Osteocyte (in vitro differentiated cells): ENCODE data around the gene WEE2. TPM values are rescaled to one million over a fixed set of nuclear protein-coding genes. Genes with fewer than 3 reads are reported as not detected.

Experiments
- DNase-seq: peaks from one replicate; pipeline ENCODE4 v3.0.0; 2021; ENCODE audit warnings: mixed read lengths; ENCODE audit not compliant: unreplicated experiment; ENCODE audit errors: extremely low spot score
- H3K27ac Mint-ChIP-seq: one replicate; pipeline ENCODE4 v1.8.0; 2021; ENCODE audit warnings: mild to moderate bottlenecking, mixed read lengths; ENCODE audit not compliant: unreplicated experiment
- H3K27me3 Mint-ChIP-seq: one replicate; pipeline ENCODE4 v1.8.0; 2021; ENCODE audit warnings: mixed read lengths; ENCODE audit not compliant: unreplicated experiment
- H3K36me3 Mint-ChIP-seq: one replicate; pipeline ENCODE4 v1.8.0; 2021; ENCODE audit warnings: mixed read lengths; ENCODE audit not compliant: unreplicated experiment
- H3K4me1 Mint-ChIP-seq: one replicate; pipeline ENCODE4 v1.8.0; 2021; ENCODE audit warnings: mixed read lengths; ENCODE audit not compliant: unreplicated experiment
- H3K4me3 Mint-ChIP-seq: one replicate; pipeline ENCODE4 v1.8.0; 2021; ENCODE audit warnings: mild to moderate bottlenecking, moderate library complexity, mixed read lengths; ENCODE audit not compliant: unreplicated experiment
- H3K9me3 Mint-ChIP-seq: one replicate; pipeline ENCODE4 v1.8.0; 2021; ENCODE audit warnings: mixed read lengths; ENCODE audit not compliant: unreplicated experiment
- CTCF ChIP-seq: fragments of 200-600 bp; sonication (generic); IDR thresholded peaks from 2 replicates; pipeline ENCODE4 v1.5.0; 2021; ENCODE audit warnings: antibody characterized with exemption, mild to moderate bottlenecking, moderate library complexity
- total RNA-seq: library from RNA; stranded (reverse); gene quantifications from 2 replicates; pipeline ENCODE4 v1.2.1, GENCODE V29; 2021

The WEE2 gene
- total RNA-seq, 1 donor from 2014 or later, result not detected

GRCh38 chr7:141691540-141691939 lies 16.6 kb upstream of the WEE2 start:
- Mint-ChIP-seq H3K27me3 (no peaks in the 10 kb centered on the region), H3K9me3 (no peaks in the 10 kb centered on the region), H3K4me3 (no peak overlapping the region), H3K27ac (no peak overlapping the region), H3K4me1 (peaks cover 10% of the 10 kb centered on the region), H3K36me3 (no peaks in the 10 kb centered on the region)
- TF ChIP-seq CTCF, result no peak
- no peak for DNase-seq

GRCh38 chr7:141691961-141692360 lies 16.2 kb upstream of the WEE2 start:
- H3K36me3 Mint-ChIP-seq, result no peaks in the 10 kb centered on the region
- H3K27me3 Mint-ChIP-seq, result no peaks in the 10 kb centered on the region
- no peak for DNase-seq
- H3K4me3 Mint-ChIP-seq, result no peak overlapping the region
- no peak for TF ChIP-seq CTCF
- H3K9me3 Mint-ChIP-seq, result no peaks in the 10 kb centered on the region
- no peak overlapping the region for H3K27ac Mint-ChIP-seq
- H3K4me1 Mint-ChIP-seq, result peaks cover 8% of the 10 kb centered on the region

- DNase-seq, result no peak
- Mint-ChIP-seq H3K27ac (no peak overlapping the region), H3K36me3 (no peaks in the 10 kb centered on the region), H3K9me3 (no peaks in the 10 kb centered on the region), H3K4me3 (no peak overlapping the region), H3K27me3 (no peaks in the 10 kb centered on the region), H3K4me1 (peaks cover 15% of the 10 kb centered on the region)
- TF ChIP-seq CTCF, result no peak
These were observed 15.1 kb upstream of the WEE2 start for GRCh38 chr7:141693082-141693481.

GRCh38 chr7:141695803-141696289 lies 12.3 kb upstream of the WEE2 start:
- Mint-ChIP-seq H3K27ac (no peak overlapping the region), H3K4me1 (peaks cover 31% of the 10 kb centered on the region), H3K9me3 (no peaks in the 10 kb centered on the region), H3K36me3 (no peaks in the 10 kb centered on the region), H3K4me3 (no peak overlapping the region), H3K27me3 (no peaks in the 10 kb centered on the region)
- DNase-seq, result no peak
- no peak for TF ChIP-seq CTCF

GRCh38 chr7:141696348-141696747 lies 11.8 kb upstream of the WEE2 start:
- Mint-ChIP-seq H3K36me3 (no peaks in the 10 kb centered on the region), H3K4me3 (no peak overlapping the region), H3K9me3 (no peaks in the 10 kb centered on the region), H3K27me3 (no peaks in the 10 kb centered on the region), H3K4me1 (peaks cover 33% of the 10 kb centered on the region), H3K27ac (no peak overlapping the region)
- DNase-seq, result no peak
- no peak for TF ChIP-seq CTCF
